NCI-H460 (cell line): Measurements from ENCODE around the gene FNTB. TPM values are rescaled to one million over a fixed set of nuclear protein-coding genes. Genes with fewer than 3 reads are reported as not detected.
"Not testable (repeated sequence)": the region's sequence is repeated elsewhere in the genome, so short reads cannot be mapped to it uniquely, and the experiment has no call there.

Source experiments
- DNase-seq: peaks from one replicate; pipeline ENCODE4 v3.0.0-alpha.2; 2016; ENCODE audit warnings: low read depth; ENCODE audit errors: extremely low read depth
- total RNA-seq: library from RNA; depleted of rRNA; stranded (reverse); fragments of >200 nt; shearing (Covaris generic); gene quantifications from 2 replicates; pipeline ENCODE4 v1.2.3, GENCODE V29; 2014

Gene FNTB
- total RNA-seq, 1 experiment from 2014 or later: 17.0 TPM

GRCh38 chr14:65079201-65079600 lies 92.5 kb downstream of the FNTB start:
- DNase-seq: no peak

GRCh38 chr14:65079768-65080167 lies 93.1 kb downstream of the FNTB start:
- no peak for DNase-seq

GRCh38 chr14:65080960-65081747 lies 94.5 kb downstream of the FNTB start:
- no peak for DNase-seq

- no peak for DNase-seq
Measured at GRCh38 chr14:65082930-65083329, 96.2 kb downstream of the FNTB start.

- DNase-seq: no peak
Measured at GRCh38 chr14:65084554-65085505, 98.1 kb downstream of the FNTB start.

- DNase-seq: not testable (repeated sequence)
Measured at GRCh38 chr14:65086686-65087085, 100.0 kb downstream of the FNTB start.

- DNase-seq: not testable (repeated sequence)
Measured at GRCh38 chr14:65087835-65088234, 101.1 kb downstream of the FNTB start.

- DNase-seq: no peak
Measured at GRCh38 chr14:65092349-65092748, 105.7 kb downstream of the FNTB start.

- no peak for DNase-seq
Measured at GRCh38 chr14:65095633-65096205, 109.0 kb downstream of the FNTB start.

GRCh38 chr14:65096323-65097089 lies 109.8 kb downstream of the FNTB start:
- DNase-seq: no peak

- DNase-seq: no peak
Measured at GRCh38 chr14:65098586-65098985, 111.9 kb downstream of the FNTB start.

GRCh38 chr14:65100922-65101541 lies 114.3 kb downstream of the FNTB start:
- DNase-seq: no peak

- DNase-seq: no peak
Measured at GRCh38 chr14:65101631-65102440, 115.1 kb downstream of the FNTB start.

GRCh38 chr14:65102441-65103149 lies 115.9 kb downstream of the FNTB start, which contains the start of gene MAX:
Gene MAX (minus strand): TSS chr14:65102517. CDS start chr14:65102339, 178 bp downstream.
- DNase-seq: peak; percentile 97

GRCh38 chr14:65103150-65103760 lies 116.6 kb downstream of the FNTB start:
- DNase-seq: peak; percentile 23

GRCh38 chr14:65104791-65105190 lies 118.1 kb downstream of the FNTB start:
- DNase-seq: no peak

GRCh38 chr14:65106316-65106715 lies 119.6 kb downstream of the FNTB start:
- no peak for DNase-seq

GRCh38 chr14:65106736-65107135 lies 120.0 kb downstream of the FNTB start:
- DNase-seq: no peak
